PC-9 (cell line): ENCODE results near the gene GUCA1C.

Experiments
- CTCF ChIP-seq: fragments of 200-600 bp; sonication (generic); conservative IDR thresholded peaks from 2 replicates; pipeline ENCODE4 v1.6.1; 2017; ENCODE audit warnings: mixed run types, antibody characterized with exemption, mild to moderate bottlenecking, moderate library complexity
- EZH2 ChIP-seq: fragments of 200-600 bp; sonication (generic); IDR thresholded peaks from 2 replicates; pipeline ENCODE4 v1.8.0; 2017; ENCODE audit warnings: antibody characterized with exemption, low read depth

DNA sequence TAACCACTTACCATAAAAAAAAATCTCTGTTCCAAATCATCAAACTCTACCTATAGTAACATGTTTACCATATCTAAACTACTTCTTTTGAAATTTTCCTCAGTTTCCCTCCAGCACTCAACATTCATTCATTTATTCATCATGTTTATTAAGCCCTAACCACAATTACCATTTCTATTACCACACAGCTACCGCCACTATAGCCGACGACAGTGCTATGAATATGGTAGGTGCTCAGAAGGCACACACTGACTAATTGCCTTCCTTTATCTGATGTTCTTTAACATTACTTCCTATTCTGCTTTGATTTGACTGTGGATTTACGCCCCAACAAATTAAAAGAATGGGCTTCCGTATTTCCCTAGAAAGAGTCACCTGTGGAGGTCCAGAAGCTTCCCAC, 43.9 kb downstream of the GUCA1C start:
- TF ChIP-seq CTCF (no peak), EZH2 (no peak)
